GM23338 (cell line): Measurements from ENCODE around the gene CD300LB. TPM values are rescaled to one million over a fixed set of nuclear protein-coding genes. Genes with fewer than 3 reads are reported as not detected.

ENCODE experiments used
- ATAC-seq: fragments of 200-7000 bp; cut with Tn5 transposase; 3 replicates; pipeline ENCODE4 v1.9.1; 2020
- DNase-seq: peaks from one replicate; pipeline ENCODE4 v3.0.0-alpha.2; 2015; ENCODE audit warnings: low spot score
- H2AFZ ChIP-seq: fragments of 200-600 bp; sonication (generic); 2 replicates; pipeline ENCODE4 v1.8.0; 2016; ENCODE audit warnings: antibody characterized with exemption, mild to moderate bottlenecking, moderate library complexity
- H3F3A ChIP-seq: fragments of 200-600 bp; sonication (generic); replicated peaks from 2 replicates; pipeline ENCODE4 v1.8.0; 2017; ENCODE audit warnings: antibody characterized with exemption, mixed run types, low read depth
- H3K27ac ChIP-seq: fragments of 200-600 bp; sonication (generic); 2 replicates; pipeline ENCODE4 v1.6.1; 2016; ENCODE audit warnings: low read depth
- H3K27me3 ChIP-seq: fragments of 200-600 bp; sonication (generic); 2 replicates; pipeline ENCODE4 v1.8.0; 2016; ENCODE audit warnings: mild to moderate bottlenecking, mixed run types, moderate library complexity; ENCODE audit not compliant: insufficient read depth
- H3K36me3 ChIP-seq: fragments of 200-600 bp; sonication (generic); 2 replicates; pipeline ENCODE4 v1.8.0; 2016; ENCODE audit warnings: mild to moderate bottlenecking; ENCODE audit not compliant: insufficient read depth
- H3K4me1 ChIP-seq: fragments of 200-600 bp; sonication (generic); 2 replicates; pipeline ENCODE4 v1.8.0; 2016; ENCODE audit warnings: mild to moderate bottlenecking, moderate library complexity; ENCODE audit not compliant: insufficient read depth
- H3K4me2 ChIP-seq: fragments of 200-600 bp; sonication (generic); 2 replicates; pipeline ENCODE4 v1.7.1; 2017; ENCODE audit warnings: mixed run types
- H3K4me3 ChIP-seq: fragments of 200-600 bp; sonication (generic); 2 replicates; pipeline ENCODE4 v1.6.1; 2016; ENCODE audit warnings: mixed run types
- H3K79me2 ChIP-seq: fragments of 200-600 bp; sonication (generic); replicated peaks from 2 replicates; pipeline ENCODE4 v1.8.0; 2017; ENCODE audit warnings: mild to moderate bottlenecking; ENCODE audit not compliant: insufficient read depth
- H3K9me2 ChIP-seq: fragments of 200-600 bp; sonication (generic); 2 replicates; pipeline ENCODE4 v1.8.0; 2017; ENCODE audit not compliant: insufficient read depth
- H4K20me1 ChIP-seq: fragments of 200-600 bp; sonication (generic); replicated peaks from 2 replicates; pipeline ENCODE4 v1.8.0; 2017; ENCODE audit warnings: mild to moderate bottlenecking; ENCODE audit not compliant: insufficient read depth
- H3K27ac Mint-ChIP-seq: 2 replicates; pipeline ENCODE4 v1.8.0; 2020; ENCODE audit warnings: inconsistent platforms, mild to moderate bottlenecking, moderate library complexity, mixed read lengths
- H3K27me3 Mint-ChIP-seq: 3 replicates; pipeline ENCODE4 v1.8.0; 2022; ENCODE audit warnings: low read depth, mild to moderate bottlenecking, moderate library complexity, mixed read lengths, inconsistent platforms; ENCODE audit not compliant: insufficient read depth, poor library complexity
- H3K36me3 Mint-ChIP-seq: 3 replicates; pipeline ENCODE4 v1.8.0; 2021; ENCODE audit warnings: low read depth, mild to moderate bottlenecking, inconsistent platforms, moderate library complexity, mixed read lengths
- H3K4me1 Mint-ChIP-seq: 3 replicates; pipeline ENCODE4 v1.8.0; 2020; ENCODE audit warnings: mild to moderate bottlenecking, inconsistent platforms, mixed read lengths
- H3K4me3 Mint-ChIP-seq: 3 replicates; pipeline ENCODE4 v1.8.0; 2021; ENCODE audit warnings: moderate library complexity, mild to moderate bottlenecking, inconsistent platforms, mixed read lengths
- H3K9me3 Mint-ChIP-seq: 3 replicates; pipeline ENCODE4 v1.8.0; 2020; ENCODE audit warnings: moderate library complexity, mild to moderate bottlenecking, inconsistent platforms, mixed read lengths
- CREB1 ChIP-seq: fragments of 250-450 bp; sonication (Bioruptor Pico); IDR thresholded peaks from 2 replicates; pipeline ENCODE4 v1.5.0; 2020; ENCODE audit warnings: low read depth, mild to moderate bottlenecking, moderate library complexity
- EZH2 ChIP-seq: fragments of 200-600 bp; sonication (generic); IDR thresholded peaks from one replicate; pipeline ENCODE4 v1.8.0; 2017; ENCODE audit warnings: antibody characterized with exemption, mild to moderate bottlenecking, low read depth; ENCODE audit not compliant: unreplicated experiment
- EZH2phosphoT487 ChIP-seq: fragments of 200-600 bp; sonication (generic); IDR thresholded peaks from one replicate; pipeline ENCODE4 v1.8.1; 2018; ENCODE audit warnings: antibody characterized with exemption; ENCODE audit not compliant: unreplicated experiment
- JUNB ChIP-seq: IDR thresholded peaks from one replicate; pipeline ENCODE4 v1.6.1; 2016; ENCODE audit warnings: antibody characterized with exemption; ENCODE audit not compliant: unreplicated experiment
- NANOG ChIP-seq: IDR thresholded peaks from 2 replicates; pipeline ENCODE4 v1.6.1; 2016; ENCODE audit warnings: antibody characterized with exemption, borderline replicate concordance
- POLR2AphosphoS5 ChIP-seq: IDR thresholded peaks from 2 replicates; pipeline ENCODE4 v1.6.1; 2016; ENCODE audit warnings: antibody characterized with exemption, low read depth
- STAT1 ChIP-seq: IDR thresholded peaks from one replicate; pipeline ENCODE4 v1.6.1; 2016; ENCODE audit warnings: antibody characterized with exemption; ENCODE audit not compliant: unreplicated experiment
- ZNF114 ChIP-seq: fragments of 250-450 bp; sonication (Bioruptor Pico); IDR thresholded peaks from 2 replicates; pipeline ENCODE4 v1.5.0; 2020; ENCODE audit warnings: mild to moderate bottlenecking, moderate library complexity
- ZNF331 ChIP-seq: fragments of 250-450 bp; sonication (Bioruptor Pico); IDR thresholded peaks from 2 replicates; pipeline ENCODE4 v1.5.0; 2020; ENCODE audit warnings: low read depth, mild to moderate bottlenecking, moderate library complexity
- polyA plus RNA-seq: library from polyadenylated mRNA; unstranded; fragments of >200 nt; fragmentation: Nextera tagmentation; extraction: Ambion mirVana; gene quantifications from 2 replicates; pipeline ENCODE4 v1.2.1, GENCODE V29; 2016
- total RNA-seq: library from RNA; depleted of rRNA; stranded (reverse); fragments of >200 nt; shearing (Covaris generic); gene quantifications from 2 replicates; pipeline ENCODE4 v1.2.3, GENCODE V29; 2014
- TF ChIP-seq, protein P1 (sequence below): IDR thresholded peaks from 2 replicates; pipeline ENCODE4 v1.6.1; 2016; ENCODE audit warnings: antibody characterized with exemption
- TF ChIP-seq, protein P2 (sequence below): fragments of 250-450 bp; sonication (Bioruptor Pico); IDR thresholded peaks from 2 replicates; pipeline ENCODE4 v1.5.0; 2020; ENCODE audit warnings: mild to moderate bottlenecking, moderate library complexity
- TF ChIP-seq, protein P3 (sequence below): IDR thresholded peaks from one replicate; pipeline ENCODE4 v1.6.1; 2018; ENCODE audit warnings: antibody characterized with exemption; ENCODE audit not compliant: unreplicated experiment
- TF ChIP-seq, protein P4 (sequence below), 2 experiments: fragments of 200-600 bp in 1 of 2; sonication (generic) in 1 of 2; conservative IDR thresholded peaks; 2 replicates each; pipeline versions ENCODE4 v1.5.1 to v1.6.1; 2016 to 2017; ENCODE audit warnings: antibody characterized with exemption in 2 of 2, low read depth in 2 of 2, mild to moderate bottlenecking in 2 of 2, moderate library complexity in 1 of 2

The CD300LB gene
- total and polyA plus RNA-seq, 2 experiments from 2014 or later = not detected

DNA sequence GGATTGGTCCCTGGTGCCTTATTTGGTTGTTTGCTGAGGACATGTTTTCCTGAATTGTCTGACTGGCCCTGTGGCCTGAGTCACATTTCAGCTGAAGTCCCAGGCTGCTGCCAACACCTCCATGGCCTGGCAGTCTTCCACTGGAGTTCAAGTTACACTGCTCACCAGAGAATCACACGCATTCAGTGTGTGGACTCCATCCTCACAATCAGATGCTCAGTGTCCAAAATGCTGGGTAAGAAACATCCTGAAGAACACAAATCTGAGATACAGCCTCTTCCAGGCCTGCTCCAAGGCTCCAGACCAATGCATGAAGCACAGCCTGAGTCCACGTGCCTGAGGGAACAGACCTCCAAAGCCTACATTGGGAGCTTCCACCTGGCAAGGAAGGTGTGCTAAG lies 19.2 kb downstream of the CD300LB start:
- H3K4me2 ChIP-seq = no peak overlapping the region
- Mint-ChIP-seq H3K4me1 (no peaks in the 10 kb centered on the region), H3K9me3 (peaks cover 32% of the 10 kb centered on the region), H3K27me3 (peaks cover 15% of the 10 kb centered on the region), H3K27ac (no peak overlapping the region), H3K36me3 (peaks cover 18% of the 10 kb centered on the region; the same call in 2 of the 3 replicates), H3K4me3 (no peak overlapping the region)
- H4K20me1 ChIP-seq = no peaks in the 10 kb centered on the region
- 0 out of 2 replicates have a peak, but pooled peaks cover 3% of the 10 kb centered on the region for H3K27me3 ChIP-seq
- DNase-seq (no peak), ATAC-seq (no peak)
- H3K4me3 ChIP-seq = no peak overlapping the region
- peaks cover 11% of the 10 kb centered on the region for H3F3A ChIP-seq
- no peak overlapping the region for H2AFZ ChIP-seq
- peaks cover 10% of the 10 kb centered on the region; the same call in 1 of the 2 replicates for H3K9me2 ChIP-seq
- no peaks in the 10 kb centered on the region for H3K79me2 ChIP-seq
- TF ChIP-seq JUNB (no peak), EZH2phosphoT487 (no peak), ZNF114 (CRISPR knock-in tag) (no peak), POLR2AphosphoS5 (no peak), NANOG (no peak), CREB1 (CRISPR knock-in tag) (no peak), EZH2 (no peak), STAT1 (no peak), ZNF331 (no peak)
- TF ChIP-seq, protein P1, sequence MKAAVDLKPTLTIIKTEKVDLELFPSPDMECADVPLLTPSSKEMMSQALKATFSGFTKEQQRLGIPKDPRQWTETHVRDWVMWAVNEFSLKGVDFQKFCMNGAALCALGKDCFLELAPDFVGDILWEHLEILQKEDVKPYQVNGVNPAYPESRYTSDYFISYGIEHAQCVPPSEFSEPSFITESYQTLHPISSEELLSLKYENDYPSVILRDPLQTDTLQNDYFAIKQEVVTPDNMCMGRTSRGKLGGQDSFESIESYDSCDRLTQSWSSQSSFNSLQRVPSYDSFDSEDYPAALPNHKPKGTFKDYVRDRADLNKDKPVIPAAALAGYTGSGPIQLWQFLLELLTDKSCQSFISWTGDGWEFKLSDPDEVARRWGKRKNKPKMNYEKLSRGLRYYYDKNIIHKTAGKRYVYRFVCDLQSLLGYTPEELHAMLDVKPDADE = no peak
- TF ChIP-seq, protein P2, sequence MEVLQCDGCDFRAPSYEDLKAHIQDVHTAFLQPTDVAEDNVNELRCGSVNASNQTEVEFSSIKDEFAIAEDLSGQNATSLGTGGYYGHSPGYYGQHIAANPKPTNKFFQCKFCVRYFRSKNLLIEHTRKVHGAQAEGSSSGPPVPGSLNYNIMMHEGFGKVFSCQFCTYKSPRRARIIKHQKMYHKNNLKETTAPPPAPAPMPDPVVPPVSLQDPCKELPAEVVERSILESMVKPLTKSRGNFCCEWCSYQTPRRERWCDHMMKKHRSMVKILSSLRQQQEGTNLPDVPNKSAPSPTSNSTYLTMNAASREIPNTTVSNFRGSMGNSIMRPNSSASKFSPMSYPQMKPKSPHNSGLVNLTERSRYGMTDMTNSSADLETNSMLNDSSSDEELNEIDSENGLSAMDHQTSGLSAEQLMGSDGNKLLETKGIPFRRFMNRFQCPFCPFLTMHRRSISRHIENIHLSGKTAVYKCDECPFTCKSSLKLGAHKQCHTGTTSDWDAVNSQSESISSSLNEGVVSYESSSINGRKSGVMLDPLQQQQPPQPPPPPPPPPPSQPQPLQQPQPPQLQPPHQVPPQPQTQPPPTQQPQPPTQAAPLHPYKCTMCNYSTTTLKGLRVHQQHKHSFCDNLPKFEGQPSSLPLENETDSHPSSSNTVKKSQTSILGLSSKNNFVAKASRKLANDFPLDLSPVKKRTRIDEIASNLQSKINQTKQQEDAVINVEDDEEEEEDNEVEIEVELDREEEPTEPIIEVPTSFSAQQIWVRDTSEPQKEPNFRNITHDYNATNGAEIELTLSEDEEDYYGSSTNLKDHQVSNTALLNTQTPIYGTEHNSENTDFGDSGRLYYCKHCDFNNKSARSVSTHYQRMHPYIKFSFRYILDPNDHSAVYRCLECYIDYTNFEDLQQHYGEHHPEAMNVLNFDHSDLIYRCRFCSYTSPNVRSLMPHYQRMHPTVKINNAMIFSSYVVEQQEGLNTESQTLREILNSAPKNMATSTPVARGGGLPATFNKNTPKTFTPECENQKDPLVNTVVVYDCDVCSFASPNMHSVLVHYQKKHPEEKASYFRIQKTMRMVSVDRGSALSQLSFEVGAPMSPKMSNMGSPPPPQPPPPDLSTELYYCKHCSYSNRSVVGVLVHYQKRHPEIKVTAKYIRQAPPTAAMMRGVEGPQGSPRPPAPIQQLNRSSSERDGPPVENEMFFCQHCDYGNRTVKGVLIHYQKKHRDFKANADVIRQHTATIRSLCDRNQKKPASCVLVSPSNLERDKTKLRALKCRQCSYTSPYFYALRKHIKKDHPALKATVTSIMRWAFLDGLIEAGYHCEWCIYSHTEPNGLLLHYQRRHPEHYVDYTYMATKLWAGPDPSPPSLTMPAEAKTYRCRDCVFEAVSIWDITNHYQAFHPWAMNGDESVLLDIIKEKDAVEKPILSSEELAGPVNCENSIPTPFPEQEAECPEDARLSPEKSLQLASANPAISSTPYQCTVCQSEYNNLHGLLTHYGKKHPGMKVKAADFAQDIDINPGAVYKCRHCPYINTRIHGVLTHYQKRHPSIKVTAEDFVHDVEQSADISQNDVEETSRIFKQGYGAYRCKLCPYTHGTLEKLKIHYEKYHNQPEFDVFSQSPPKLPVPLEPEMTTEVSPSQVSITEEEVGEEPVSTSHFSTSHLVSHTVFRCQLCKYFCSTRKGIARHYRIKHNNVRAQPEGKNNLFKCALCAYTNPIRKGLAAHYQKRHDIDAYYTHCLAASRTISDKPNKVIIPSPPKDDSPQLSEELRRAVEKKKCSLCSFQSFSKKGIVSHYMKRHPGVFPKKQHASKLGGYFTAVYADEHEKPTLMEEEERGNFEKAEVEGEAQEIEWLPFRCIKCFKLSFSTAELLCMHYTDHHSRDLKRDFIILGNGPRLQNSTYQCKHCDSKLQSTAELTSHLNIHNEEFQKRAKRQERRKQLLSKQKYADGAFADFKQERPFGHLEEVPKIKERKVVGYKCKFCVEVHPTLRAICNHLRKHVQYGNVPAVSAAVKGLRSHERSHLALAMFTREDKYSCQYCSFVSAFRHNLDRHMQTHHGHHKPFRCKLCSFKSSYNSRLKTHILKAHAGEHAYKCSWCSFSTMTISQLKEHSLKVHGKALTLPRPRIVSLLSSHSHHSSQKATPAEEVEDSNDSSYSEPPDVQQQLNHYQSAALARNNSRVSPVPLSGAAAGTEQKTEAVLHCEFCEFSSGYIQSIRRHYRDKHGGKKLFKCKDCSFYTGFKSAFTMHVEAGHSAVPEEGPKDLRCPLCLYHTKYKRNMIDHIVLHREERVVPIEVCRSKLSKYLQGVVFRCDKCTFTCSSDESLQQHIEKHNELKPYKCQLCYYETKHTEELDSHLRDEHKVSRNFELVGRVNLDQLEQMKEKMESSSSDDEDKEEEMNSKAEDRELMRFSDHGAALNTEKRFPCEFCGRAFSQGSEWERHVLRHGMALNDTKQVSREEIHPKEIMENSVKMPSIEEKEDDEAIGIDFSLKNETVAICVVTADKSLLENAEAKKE = no peak
- TF ChIP-seq, protein P3, sequence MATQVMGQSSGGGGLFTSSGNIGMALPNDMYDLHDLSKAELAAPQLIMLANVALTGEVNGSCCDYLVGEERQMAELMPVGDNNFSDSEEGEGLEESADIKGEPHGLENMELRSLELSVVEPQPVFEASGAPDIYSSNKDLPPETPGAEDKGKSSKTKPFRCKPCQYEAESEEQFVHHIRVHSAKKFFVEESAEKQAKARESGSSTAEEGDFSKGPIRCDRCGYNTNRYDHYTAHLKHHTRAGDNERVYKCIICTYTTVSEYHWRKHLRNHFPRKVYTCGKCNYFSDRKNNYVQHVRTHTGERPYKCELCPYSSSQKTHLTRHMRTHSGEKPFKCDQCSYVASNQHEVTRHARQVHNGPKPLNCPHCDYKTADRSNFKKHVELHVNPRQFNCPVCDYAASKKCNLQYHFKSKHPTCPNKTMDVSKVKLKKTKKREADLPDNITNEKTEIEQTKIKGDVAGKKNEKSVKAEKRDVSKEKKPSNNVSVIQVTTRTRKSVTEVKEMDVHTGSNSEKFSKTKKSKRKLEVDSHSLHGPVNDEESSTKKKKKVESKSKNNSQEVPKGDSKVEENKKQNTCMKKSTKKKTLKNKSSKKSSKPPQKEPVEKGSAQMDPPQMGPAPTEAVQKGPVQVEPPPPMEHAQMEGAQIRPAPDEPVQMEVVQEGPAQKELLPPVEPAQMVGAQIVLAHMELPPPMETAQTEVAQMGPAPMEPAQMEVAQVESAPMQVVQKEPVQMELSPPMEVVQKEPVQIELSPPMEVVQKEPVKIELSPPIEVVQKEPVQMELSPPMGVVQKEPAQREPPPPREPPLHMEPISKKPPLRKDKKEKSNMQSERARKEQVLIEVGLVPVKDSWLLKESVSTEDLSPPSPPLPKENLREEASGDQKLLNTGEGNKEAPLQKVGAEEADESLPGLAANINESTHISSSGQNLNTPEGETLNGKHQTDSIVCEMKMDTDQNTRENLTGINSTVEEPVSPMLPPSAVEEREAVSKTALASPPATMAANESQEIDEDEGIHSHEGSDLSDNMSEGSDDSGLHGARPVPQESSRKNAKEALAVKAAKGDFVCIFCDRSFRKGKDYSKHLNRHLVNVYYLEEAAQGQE = no peak
- TF ChIP-seq, protein P4, sequence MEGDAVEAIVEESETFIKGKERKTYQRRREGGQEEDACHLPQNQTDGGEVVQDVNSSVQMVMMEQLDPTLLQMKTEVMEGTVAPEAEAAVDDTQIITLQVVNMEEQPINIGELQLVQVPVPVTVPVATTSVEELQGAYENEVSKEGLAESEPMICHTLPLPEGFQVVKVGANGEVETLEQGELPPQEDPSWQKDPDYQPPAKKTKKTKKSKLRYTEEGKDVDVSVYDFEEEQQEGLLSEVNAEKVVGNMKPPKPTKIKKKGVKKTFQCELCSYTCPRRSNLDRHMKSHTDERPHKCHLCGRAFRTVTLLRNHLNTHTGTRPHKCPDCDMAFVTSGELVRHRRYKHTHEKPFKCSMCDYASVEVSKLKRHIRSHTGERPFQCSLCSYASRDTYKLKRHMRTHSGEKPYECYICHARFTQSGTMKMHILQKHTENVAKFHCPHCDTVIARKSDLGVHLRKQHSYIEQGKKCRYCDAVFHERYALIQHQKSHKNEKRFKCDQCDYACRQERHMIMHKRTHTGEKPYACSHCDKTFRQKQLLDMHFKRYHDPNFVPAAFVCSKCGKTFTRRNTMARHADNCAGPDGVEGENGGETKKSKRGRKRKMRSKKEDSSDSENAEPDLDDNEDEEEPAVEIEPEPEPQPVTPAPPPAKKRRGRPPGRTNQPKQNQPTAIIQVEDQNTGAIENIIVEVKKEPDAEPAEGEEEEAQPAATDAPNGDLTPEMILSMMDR (conservative IDR thresholded peaks at IDR 0.05; ENCODE audit: low read depth in 2 of 2) = no peak
- H3K4me1 ChIP-seq = no peaks in the 10 kb centered on the region
- no peak overlapping the region for H3K27ac ChIP-seq
- no peaks in the 10 kb centered on the region for H3K36me3 ChIP-seq
